ENCODE data around the gene MARVELD2. TPM values are rescaled to one million over a fixed set of nuclear protein-coding genes. Genes with fewer than 3 reads are reported as not detected.

Gene MARVELD2
- total and polyA plus RNA-seq, 9 of the 15 experiments (the other 6 are each of a cell fraction or from before 2014, with no cell fraction given) = 0.03 to 0.29 (median 0.06) TPM; not detected in 3

- no peak for TF ChIP-seq ZNF263 (CRISPR knock-in tag; IDR thresholded peaks at IDR 0.05; ENCODE audit: borderline replicate concordance)
- no peak for TF ChIP-seq CEBPG (CRISPR knock-in tag; IDR thresholded peaks at IDR 0.05)
- no peak for TF ChIP-seq CEBPG (tag; conservative IDR thresholded peaks at IDR 0.05 in 1 of 2, IDR thresholded peaks at IDR 0.05 in 1 of 2)
- TF ChIP-seq CLOCK (CRISPR knock-in tag; IDR thresholded peaks at IDR 0.05; ENCODE audit: borderline replicate concordance) = no peak
- no peak for TF ChIP-seq MED1 (CRISPR knock-in tag; IDR thresholded peaks at IDR 0.05; ENCODE audit: borderline replicate concordance)
- no peak for TF ChIP-seq USF1 (CRISPR knock-in tag; IDR thresholded peaks at IDR 0.05)
- no peak for TF ChIP-seq BRF1 (IDR thresholded peaks at IDR 0.05; ENCODE audit: borderline replicate concordance, extremely low read depth, insufficient read length)
- TF ChIP-seq POU5F1 (IDR thresholded peaks at IDR 0.05; ENCODE audit: borderline replicate concordance, low read depth, low read length, partially characterized antibody) = no peak
- TF ChIP-seq RBFOX2 (IDR thresholded peaks at IDR 0.05; ENCODE audit: low read depth, low read length) = no peak
- TF ChIP-seq ZNF551 (CRISPR knock-in tag; IDR thresholded peaks at IDR 0.05) = no peak
Measured at GRCh38 chr5:69462170-69462569, 47.3 kb downstream of the MARVELD2 start (continued).

Measured in K562 (cell line).